ENCODE measurements around the gene PCAT7. TPM values are rescaled to one million over a fixed set of nuclear protein-coding genes. Genes with fewer than 3 reads are reported as not detected.

The PCAT7 gene
- total and polyA plus RNA-seq, 10 of the 15 experiments (the other 5 are each of a cell fraction or from before 2014, with no cell fraction given), result 0.04 TPM; not detected in 9

DNA sequence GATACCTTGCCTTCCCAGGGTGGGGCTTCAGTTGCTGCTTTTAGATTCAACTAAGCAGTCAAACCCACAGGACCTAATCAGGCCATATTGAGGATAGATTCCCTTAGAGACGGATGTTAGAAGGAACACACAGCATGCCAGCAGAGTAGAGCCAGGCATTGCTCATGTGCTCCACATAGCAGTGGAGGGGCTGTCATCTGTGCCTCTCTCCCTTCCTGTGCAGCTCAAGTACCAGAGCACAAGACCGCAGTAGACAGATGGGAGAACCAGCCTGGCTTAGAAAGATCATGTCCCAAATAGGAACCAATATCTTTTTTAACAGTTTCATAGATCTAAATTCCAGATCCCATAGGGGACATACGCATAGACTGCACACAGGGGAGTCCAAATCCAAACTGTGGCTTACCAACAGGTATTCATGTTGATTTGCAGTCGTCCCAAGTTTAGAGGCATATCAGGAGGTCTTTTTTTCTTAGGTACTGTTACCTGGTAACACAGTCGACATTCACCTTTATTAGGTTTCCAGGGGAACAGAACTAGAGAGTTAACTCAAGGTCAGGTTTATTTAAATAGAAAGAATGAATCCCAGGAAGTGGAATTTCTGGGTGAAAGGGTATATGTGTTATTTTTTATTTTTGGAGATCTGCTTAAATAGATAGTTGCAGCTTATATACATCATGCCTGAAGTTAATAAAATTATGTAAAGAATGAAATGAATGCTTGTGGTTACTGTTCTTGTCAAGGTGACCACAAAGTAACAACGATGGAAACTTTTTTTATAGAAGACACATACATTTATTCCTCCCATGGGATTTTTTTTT, 43.5 kb upstream of the PCAT7 start:
- Histone ChIP-seq H3K9me3 (replicated peaks; ENCODE audit: control insufficient read depth, insufficient read depth, low read length) (no peaks in the 10 kb centered on the region), H3K4me1 (ENCODE audit: control insufficient read depth, insufficient read depth, low read length) (no peaks in the 10 kb centered on the region), H3K4me2 (ENCODE audit: control insufficient read depth, insufficient read depth) (no peak overlapping the region), H3K79me2 (ENCODE audit: control insufficient read depth, insufficient read depth, low read length) (no peaks in the 10 kb centered on the region), H3K36me3 (ENCODE audit: control insufficient read depth in 2 of 2, insufficient read depth in 2 of 2, low read length in 1 of 2) (no peaks in the 10 kb centered on the region), H2AFZ (ENCODE audit: control insufficient read depth, low read depth, low read length) (no peak overlapping the region), H3K27me3 (replicated peaks in 1 of 2; ENCODE audit: control insufficient read depth in 2 of 2, insufficient read depth in 2 of 2, low read length in 1 of 2) (no peaks in the 10 kb centered on the region), H3K9ac (ENCODE audit: control insufficient read depth, insufficient read depth, low read length) (no peak overlapping the region), H3K27ac (ENCODE audit: control insufficient read depth, insufficient read depth) (no peak overlapping the region), H3K4me3 (no peak overlapping the region), H4K20me1 (ENCODE audit: control insufficient read depth, insufficient read depth) (no peaks in the 10 kb centered on the region)
- SMC1A ChIA-PET (ENCODE audit: uncharacterized antibody, unreplicated experiment), result no interaction called here
- ATAC-seq, result no peak
- POLR2A ChIA-PET, result interaction anchor here (0.6 to 0.7 kb wide), 2 partner anchors 669 to 691 kb away, joined by 7 to 8 read pairs; no protein-coding TSS in a partner anchor
- BruUV-seq (replicated peaks), result no TSS peak
- CTCF ChIA-PET, result no interaction called here
- FAIRE-seq, result no peak
- DNase-seq (ENCODE audit: low read depth, low spot score), result no peak
- intact Hi-C loops (cut with micrococcal nuclease; ENCODE audit: unreplicated experiment) (no loop called here), in situ Hi-C loops (cut with MboI) (no loop called here)
- TF ChIP-seq NBN (IDR thresholded peaks at IDR 0.05) (no peak), SIN3A (IDR thresholded peaks at IDR 0.05; ENCODE audit: low read depth, low read length) (no peak), LARP7 (IDR thresholded peaks at IDR 0.05) (no peak), KLF5 (IDR thresholded peaks at IDR 0.05; ENCODE audit: partially characterized antibody) (no peak), NFXL1 (IDR thresholded peaks at IDR 0.05; ENCODE audit: borderline replicate concordance) (no peak), PAX5 (IDR thresholded peaks at IDR 0.05; ENCODE audit: borderline replicate concordance, low read depth, low read length) (no peak), BCL11A (IDR thresholded peaks at IDR 0.05; ENCODE audit: low read depth, low read length) (no peak), RFX5 (IDR thresholded peaks at IDR 0.05; ENCODE audit: low read depth, low read length) (no peak), SIX5 (IDR thresholded peaks at IDR 0.05; ENCODE audit: low read depth, low read length, severe bottlenecking) (no peak), PML (IDR thresholded peaks at IDR 0.05; ENCODE audit: low read length) (no peak), MTA3 (IDR thresholded peaks at IDR 0.05; ENCODE audit: borderline replicate concordance, low read length) (no peak), CHD4 (IDR thresholded peaks at IDR 0.05) (no peak), BMI1 (IDR thresholded peaks at IDR 0.05; ENCODE audit: borderline replicate concordance) (no peak), SUPT20H (IDR thresholded peaks at IDR 0.05; ENCODE audit: borderline replicate concordance, control insufficient read depth, low read depth, low read length) (no peak)
- TF ChIP-seq, protein P1, sequence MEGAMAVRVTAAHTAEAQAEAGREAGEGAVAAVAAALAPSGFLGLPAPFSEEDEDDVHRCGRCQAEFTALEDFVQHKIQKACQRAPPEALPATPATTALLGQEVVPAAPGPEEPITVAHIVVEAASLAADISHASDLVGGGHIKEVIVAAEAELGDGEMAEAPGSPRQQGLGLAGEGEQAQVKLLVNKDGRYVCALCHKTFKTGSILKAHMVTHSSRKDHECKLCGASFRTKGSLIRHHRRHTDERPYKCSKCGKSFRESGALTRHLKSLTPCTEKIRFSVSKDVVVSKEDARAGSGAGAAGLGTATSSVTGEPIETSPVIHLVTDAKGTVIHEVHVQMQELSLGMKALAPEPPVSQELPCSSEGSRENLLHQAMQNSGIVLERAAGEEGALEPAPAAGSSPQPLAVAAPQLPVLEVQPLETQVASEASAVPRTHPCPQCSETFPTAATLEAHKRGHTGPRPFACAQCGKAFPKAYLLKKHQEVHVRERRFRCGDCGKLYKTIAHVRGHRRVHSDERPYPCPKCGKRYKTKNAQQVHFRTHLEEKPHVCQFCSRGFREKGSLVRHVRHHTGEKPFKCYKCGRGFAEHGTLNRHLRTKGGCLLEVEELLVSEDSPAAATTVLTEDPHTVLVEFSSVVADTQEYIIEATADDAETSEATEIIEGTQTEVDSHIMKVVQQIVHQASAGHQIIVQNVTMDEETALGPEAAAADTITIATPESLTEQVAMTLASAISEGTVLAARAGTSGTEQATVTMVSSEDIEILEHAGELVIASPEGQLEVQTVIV (IDR thresholded peaks at IDR 0.05; ENCODE audit: borderline replicate concordance, partially characterized antibody), result no peak
- TF ChIP-seq, protein P2, sequence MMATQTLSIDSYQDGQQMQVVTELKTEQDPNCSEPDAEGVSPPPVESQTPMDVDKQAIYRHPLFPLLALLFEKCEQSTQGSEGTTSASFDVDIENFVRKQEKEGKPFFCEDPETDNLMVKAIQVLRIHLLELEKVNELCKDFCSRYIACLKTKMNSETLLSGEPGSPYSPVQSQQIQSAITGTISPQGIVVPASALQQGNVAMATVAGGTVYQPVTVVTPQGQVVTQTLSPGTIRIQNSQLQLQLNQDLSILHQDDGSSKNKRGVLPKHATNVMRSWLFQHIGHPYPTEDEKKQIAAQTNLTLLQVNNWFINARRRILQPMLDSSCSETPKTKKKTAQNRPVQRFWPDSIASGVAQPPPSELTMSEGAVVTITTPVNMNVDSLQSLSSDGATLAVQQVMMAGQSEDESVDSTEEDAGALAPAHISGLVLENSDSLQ (IDR thresholded peaks at IDR 0.05), result no peak
- TF ChIP-seq, protein P3, sequence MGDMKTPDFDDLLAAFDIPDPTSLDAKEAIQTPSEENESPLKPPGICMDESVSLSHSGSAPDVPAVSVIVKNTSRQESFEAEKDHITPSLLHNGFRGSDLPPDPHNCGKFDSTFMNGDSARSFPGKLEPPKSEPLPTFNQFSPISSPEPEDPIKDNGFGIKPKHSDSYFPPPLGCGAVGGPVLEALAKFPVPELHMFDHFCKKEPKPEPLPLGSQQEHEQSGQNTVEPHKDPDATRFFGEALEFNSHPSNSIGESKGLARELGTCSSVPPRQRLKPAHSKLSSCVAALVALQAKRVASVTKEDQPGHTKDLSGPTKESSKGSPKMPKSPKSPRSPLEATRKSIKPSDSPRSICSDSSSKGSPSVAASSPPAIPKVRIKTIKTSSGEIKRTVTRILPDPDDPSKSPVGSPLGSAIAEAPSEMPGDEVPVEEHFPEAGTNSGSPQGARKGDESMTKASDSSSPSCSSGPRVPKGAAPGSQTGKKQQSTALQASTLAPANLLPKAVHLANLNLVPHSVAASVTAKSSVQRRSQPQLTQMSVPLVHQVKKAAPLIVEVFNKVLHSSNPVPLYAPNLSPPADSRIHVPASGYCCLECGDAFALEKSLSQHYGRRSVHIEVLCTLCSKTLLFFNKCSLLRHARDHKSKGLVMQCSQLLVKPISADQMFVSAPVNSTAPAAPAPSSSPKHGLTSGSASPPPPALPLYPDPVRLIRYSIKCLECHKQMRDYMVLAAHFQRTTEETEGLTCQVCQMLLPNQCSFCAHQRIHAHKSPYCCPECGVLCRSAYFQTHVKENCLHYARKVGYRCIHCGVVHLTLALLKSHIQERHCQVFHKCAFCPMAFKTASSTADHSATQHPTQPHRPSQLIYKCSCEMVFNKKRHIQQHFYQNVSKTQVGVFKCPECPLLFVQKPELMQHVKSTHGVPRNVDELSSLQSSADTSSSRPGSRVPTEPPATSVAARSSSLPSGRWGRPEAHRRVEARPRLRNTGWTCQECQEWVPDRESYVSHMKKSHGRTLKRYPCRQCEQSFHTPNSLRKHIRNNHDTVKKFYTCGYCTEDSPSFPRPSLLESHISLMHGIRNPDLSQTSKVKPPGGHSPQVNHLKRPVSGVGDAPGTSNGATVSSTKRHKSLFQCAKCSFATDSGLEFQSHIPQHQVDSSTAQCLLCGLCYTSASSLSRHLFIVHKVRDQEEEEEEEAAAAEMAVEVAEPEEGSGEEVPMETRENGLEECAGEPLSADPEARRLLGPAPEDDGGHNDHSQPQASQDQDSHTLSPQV (IDR thresholded peaks at IDR 0.05), result no peak
- whole genome bisulfite sequencing (ENCODE audit: insufficient coverage, insufficient replicate concordance, low lambda C conversion rate, missing lambda C conversion rate), result 43% methylated on average over 6 of the region's 6 CpGs
- RAD21 ChIA-PET (ENCODE audit: unreplicated experiment), result no interaction called here

Data from GM12878 (cell line).